HG02885 (cell line): ENCODE results near the gene ESYT2.

Experiments used
- ATAC-seq: cut with Tn5 transposase; IDR thresholded peaks from one replicate; pipeline ENCODE4 v1.9.1; 2021; ENCODE audit warnings: mild to moderate bottlenecking; ENCODE audit not compliant: unreplicated experiment, poor library complexity

ESYT2 gene

GRCh38 chr7:158750702-158751101, 78.6 kb downstream of the ESYT2 start:
- no peak for ATAC-seq

GRCh38 chr7:158749396-158749795, 79.9 kb downstream of the ESYT2 start:
- ATAC-seq: no peak

- no peak for ATAC-seq
These were observed 81.0 kb downstream of the ESYT2 start for GRCh38 chr7:158748335-158748734.

- no peak for ATAC-seq
These were observed 81.9 kb downstream of the ESYT2 start for GRCh38 chr7:158747408-158747807.

- no peak for ATAC-seq
These were observed 82.4 kb downstream of the ESYT2 start for GRCh38 chr7:158746957-158747356.

GRCh38 chr7:158745057-158745715, 84.1 kb downstream of the ESYT2 start:
- no peak for ATAC-seq

- ATAC-seq: no peak
These were observed 85.2 kb downstream of the ESYT2 start for GRCh38 chr7:158744070-158744469.

GRCh38 chr7:158743219-158743618, 86.1 kb downstream of the ESYT2 start:
- ATAC-seq: no peak

- no peak for ATAC-seq
These were observed 87.1 kb downstream of the ESYT2 start for GRCh38 chr7:158742065-158742821.

GRCh38 chr7:158741294-158741666, 88.0 kb downstream of the ESYT2 start:
- no peak for ATAC-seq

GRCh38 chr7:158740657-158741293, 88.5 kb downstream of the ESYT2 start:
- no peak for ATAC-seq

GRCh38 chr7:158740013-158740656, 89.2 kb downstream of the ESYT2 start:
- ATAC-seq: no peak

GRCh38 chr7:158738841-158739240, 90.5 kb downstream of the ESYT2 start:
- ATAC-seq: no peak

- no peak for ATAC-seq
These were observed 92.1 kb downstream of the ESYT2 start for GRCh38 chr7:158737064-158737695.

- no peak for ATAC-seq
These were observed 93.4 kb downstream of the ESYT2 start for GRCh38 chr7:158735935-158736334.

- no peak for ATAC-seq
These were observed 94.4 kb downstream of the ESYT2 start for GRCh38 chr7:158734861-158735260.

GRCh38 chr7:158733775-158734494, 95.4 kb downstream of the ESYT2 start:
- ATAC-seq: no peak

GRCh38 chr7:158733220-158733519, 96.1 kb downstream of the ESYT2 start:
- ATAC-seq: no peak

GRCh38 chr7:158732494-158733219, 96.7 kb downstream of the ESYT2 start:
- no peak for ATAC-seq
